ENCODE data around the gene CTSV.
"Not testable (repeated sequence)": the region's sequence is repeated elsewhere in the genome, so short reads cannot be mapped to it uniquely, and the experiment has no call there.

The CTSV gene

GRCh38 chr9:96983496-96984122 is 55.3 kb downstream of the CTSV start:
- H3K36me3 ChIP-seq (ENCODE audit: control insufficient read depth in 1 of 2, insufficient read depth in 2 of 2, low read depth in 1 of 2, low read length in 2 of 2); H3K18ac ChIP-seq (ENCODE audit: low read depth in 1 of 2, low read length in 2 of 2); DNase-seq; H3K4me1 ChIP-seq (ENCODE audit: control insufficient read depth, insufficient read depth, low read depth, low read length); H3K9ac ChIP-seq (ENCODE audit: low read length); H2BK15ac ChIP-seq (ENCODE audit: low read depth, poor library complexity, severe bottlenecking); H2BK120ac ChIP-seq (ENCODE audit: low read depth, low read length); H2BK5ac ChIP-seq (ENCODE audit: low read depth, low read length, poor library complexity, severe bottlenecking); H2BK12ac ChIP-seq (ENCODE audit: low read length in 2 of 2); H3K27ac ChIP-seq (ENCODE audit: low read length, poor library complexity, severe bottlenecking); H3K23ac ChIP-seq (ENCODE audit: low read length in 2 of 2); H2AFZ ChIP-seq (ENCODE audit: low read depth, low read length); H3K4ac ChIP-seq (ENCODE audit: low read depth in 1 of 2, low read length in 2 of 2); H3K27me3 ChIP-seq (ENCODE audit: control insufficient read depth in 1 of 2, insufficient read depth in 1 of 2, low read length in 2 of 2); H4K91ac ChIP-seq (ENCODE audit: low read length); H2AK5ac ChIP-seq (ENCODE audit: low read length, severe bottlenecking); H3K9me3 ChIP-seq (ENCODE audit: control insufficient read depth, low read length); H3K4me3 ChIP-seq (ENCODE audit: insufficient read depth in 1 of 2, low read depth in 1 of 2, low read length in 2 of 2); H3K14ac ChIP-seq (ENCODE audit: low read length in 2 of 2); H4K8ac ChIP-seq (ENCODE audit: low read length); H3K4me2 ChIP-seq (ENCODE audit: low read length, poor library complexity, severe bottlenecking); H3K79me1 ChIP-seq (replicated peaks; ENCODE audit: low read length, poor library complexity, severe bottlenecking): not testable (repeated sequence)
- WGBS: 99% methylated on average over 4 of the region's 7 CpGs
